Spleen (tissue), 11 donors: Measurements from ENCODE around the gene SUCO. TPM values are rescaled to one million over a fixed set of nuclear protein-coding genes. Genes with fewer than 3 reads are reported as not detected.

Source experiments
- DNase-seq: peaks from one replicate; pipeline ENCODE4 v3.0.0-alpha.2; 2020
- H3K27ac ChIP-seq, 8 donors: fragments of 200-600 bp; sonication (generic) in 7 of 8; 1 replicate in 4 of 8; 2 replicates in 4 of 8; pipeline versions ENCODE4 v1.5.0 to v1.8.0; 2016 to 2021; ENCODE audit warnings: inconsistent platforms in 4 of 8, mild to moderate bottlenecking in 4 of 8, moderate library complexity in 1 of 8
- H3K27me3 ChIP-seq, 7 donors: fragments of 200-600 bp; sonication (generic) in 6 of 7; replicated peaks in 1 of 7; 1 replicate in 4 of 7; 2 replicates in 3 of 7; pipeline versions ENCODE4 v1.5.0 to v1.8.0; 2016 to 2021; ENCODE audit warnings: inconsistent platforms in 3 of 7, mild to moderate bottlenecking in 1 of 7
- H3K36me3 ChIP-seq, 6 donors: fragments of 200-600 bp; sonication (generic) in 5 of 6; 1 replicate in 4 of 6; 2 replicates in 2 of 6; pipeline versions ENCODE4 v1.5.0 to v1.8.0; 2016 to 2021; ENCODE audit warnings: inconsistent platforms in 2 of 6
- H3K4me1 ChIP-seq, 6 donors: fragments of 200-600 bp; sonication (generic) in 5 of 6; 1 replicate in 3 of 6; 2 replicates in 3 of 6; pipeline versions ENCODE4 v1.5.0 to v1.8.0; 2016 to 2021; ENCODE audit warnings: inconsistent platforms in 3 of 6
- H3K4me3 ChIP-seq, 8 donors: fragments of 200-600 bp; sonication (generic) in 7 of 8; 1 replicate in 4 of 8; 2 replicates in 4 of 8; pipeline versions ENCODE4 v1.5.0 to v1.8.0; 2016 to 2021; ENCODE audit warnings: inconsistent platforms in 4 of 8, mild to moderate bottlenecking in 4 of 8, moderate library complexity in 2 of 8
- H3K9me3 ChIP-seq, 8 donors: fragments of 200-600 bp; sonication (generic) in 7 of 8; 1 replicate in 4 of 8; 2 replicates in 4 of 8; pipeline versions ENCODE4 v1.5.0 to v1.8.0; 2016 to 2021; ENCODE audit warnings: inconsistent platforms in 4 of 8
- CTCF ChIP-seq, 11 experiments: fragments of 200-600 bp in 7 of 11; fragments of 450-650 bp in 4 of 11; sonication (generic) in 4 of 11; IDR thresholded peaks in 8 of 11; conservative IDR thresholded peaks in 3 of 11; 1 replicate in 7 of 11; 2 replicates in 4 of 11; pipeline versions ENCODE4 v1.4.0 to v1.8.0; 2016 to 2021; ENCODE audit warnings: antibody characterized with exemption in 11 of 11, inconsistent platforms in 4 of 11, mild to moderate bottlenecking in 1 of 11
- POLR2A ChIP-seq, 3 donors: fragments of 450-650 bp; IDR thresholded peaks; one replicate each; pipeline ENCODE4 v1.5.1; 2017; ENCODE audit warnings: antibody characterized with exemption in 3 of 3, mild to moderate bottlenecking in 1 of 3
- POLR2AphosphoS5 ChIP-seq, 3 donors: sonication (generic); formaldehyde crosslinking; IDR thresholded peaks; one replicate each; pipeline ENCODE4 v1.5.1; 2017; ENCODE audit warnings: antibody characterized with exemption in 3 of 3
- WGBS, 5 donors: extraction: QIAGEN DNeasy Blood & Tissue Kit in 3 of 5; methylation state at CpG; one replicate each; pipeline versions ENCODE4 v1.1.5 to v1.1.7; 2013 to 2018; 5-methylcytosine and 5-hydroxymethylcytosine counted together
- intact Hi-C: fragments of 100-400 bp; cut with DNase I; formaldehyde crosslinking; loops from one replicate; pipeline ENCODE4 v1.15.0; 2023; ENCODE audit warnings: low total_unique reads
- polyA plus RNA-seq, 3 donors: library from polyadenylated mRNA; stranded (reverse); fragments of 200-250 nt; gene quantifications; one replicate each; pipeline ENCODE4 v1.2.1, GENCODE V29; 2013
- total RNA-seq, 7 donors: library from RNA; depleted of rRNA in 3 of 7; stranded (reverse); fragments of >200 nt in 3 of 7; fragmentation: NEBNext Ultra II Directional in 4 of 7; extraction: Animal tissue kit (Norgen Biotek cat#: 25700) in 4 of 7; gene quantifications; one replicate each; pipeline versions ENCODE4 v1.1.0 to v1.2.1, GENCODE V29; 2016 to 2021
- donor health status: healthy with polysubstance abuse.
- donor health status: DM: no; HTN: no; CAD: no; lungs with moderate emphysema.
- donor health status: DM: no; HTN: no; CAD: no.
- donor health status: Bipolar disorder and iron deficiency.
- donor health status: healthy.
- donor health status: DM: no; HTN: no; CAD: no.
- donor health status: DM: yes; HTN: yes; CAD: no.

SUCO gene
- total and polyA plus RNA-seq, 10 donors: 7.9 to 59.5 (median 39.5) TPM

- Histone ChIP-seq H3K9me3 (peaks cover 0 to 9% (median 0%) of the 10 kb centered on the region in 8 donors), H3K27ac (no peak overlapping the region), H3K4me1 (no peaks in the 10 kb centered on the region), H3K27me3 (no peaks in the 10 kb centered on the region), H3K4me3 (no peak overlapping the region), H3K36me3 (peaks cover 2 to 100% (median 47%) of the 10 kb centered on the region in 6 donors)
- no peak for TF ChIP-seq CTCF (IDR thresholded peaks at IDR 0.05 in 8 of 11, conservative IDR thresholded peaks at IDR 0.05 in 3 of 11)
- WGBS, 5 donors: 90 to 94% (median 94%) methylated on average over 3 of the region's 3 CpGs
- no peak for DNase-seq
- intact Hi-C loops: no loop called here
Measured at GRCh38 chr1:172599912-172600311, 67.0 kb downstream of the SUCO start.

DNA sequence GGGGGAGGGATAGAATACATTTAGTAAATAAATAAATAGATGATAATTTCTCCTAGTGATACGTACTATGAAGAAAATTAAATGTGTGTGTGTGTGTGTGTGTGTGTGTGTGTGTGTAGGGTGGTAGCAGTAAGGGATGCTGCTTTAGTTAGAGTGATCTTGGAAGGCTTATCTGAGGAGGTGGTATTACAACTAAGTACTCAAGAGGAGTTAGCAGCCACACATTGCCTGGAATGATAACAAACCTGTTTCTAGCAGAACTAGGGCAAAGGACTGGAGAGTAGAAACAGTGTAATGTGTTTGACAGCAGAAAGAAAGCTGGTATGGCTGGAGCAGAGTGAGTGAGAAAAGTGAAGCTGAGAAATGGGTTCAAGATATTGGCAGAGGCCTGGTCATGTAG, 67.7 kb downstream of the SUCO start:
- intact Hi-C loops: no loop called here
- Histone ChIP-seq H3K27me3 (no peaks in the 10 kb centered on the region), H3K27ac (no peak overlapping the region), H3K4me3 (no peak overlapping the region), H3K4me1 (no peaks in the 10 kb centered on the region), H3K9me3 (peaks cover 0 to 9% (median 0%) of the 10 kb centered on the region in 8 donors), H3K36me3 (peaks cover 2 to 100% (median 42%) of the 10 kb centered on the region in 6 donors)
- no peak for DNase-seq
- WGBS, 5 donors: 91 to 100% (median 95%) methylated on average over 1 of the region's 1 CpG
- TF ChIP-seq POLR2A (IDR thresholded peaks at IDR 0.05) (no peak), CTCF (IDR thresholded peaks at IDR 0.05 in 8 of 11, conservative IDR thresholded peaks at IDR 0.05 in 3 of 11) (no peak), POLR2AphosphoS5 (IDR thresholded peaks at IDR 0.05) (no peak)

- Histone ChIP-seq H3K9me3 (peaks cover 0 to 9% (median 0%) of the 10 kb centered on the region in 8 donors), H3K27ac (no peak overlapping the region), H3K4me3 (no peak overlapping the region), H3K36me3 (peaks cover 2 to 100% (median 37%) of the 10 kb centered on the region in 6 donors), H3K27me3 (no peaks in the 10 kb centered on the region), H3K4me1 (no peaks in the 10 kb centered on the region)
- peak; percentile 56 for DNase-seq
- WGBS, 5 donors: 91 to 97% (median 95%) methylated on average over 6 of the region's 6 CpGs
- intact Hi-C loops: no loop called here
- TF ChIP-seq POLR2AphosphoS5 (IDR thresholded peaks at IDR 0.05) (no peak), CTCF (IDR thresholded peaks at IDR 0.05 in 8 of 11, conservative IDR thresholded peaks at IDR 0.05 in 3 of 11) (no peak), POLR2A (IDR thresholded peaks at IDR 0.05) (no peak)
Measured at GRCh38 chr1:172601046-172601630, 68.2 kb downstream of the SUCO start.

- Histone ChIP-seq H3K27me3 (no peaks in the 10 kb centered on the region), H3K9me3 (no peaks in the 10 kb centered on the region), H3K4me1 (no peaks in the 10 kb centered on the region), H3K36me3 (peaks cover 0 to 93% (median 21%) of the 10 kb centered on the region in 6 donors), H3K27ac (no peak overlapping the region), H3K4me3 (no peak overlapping the region)
- intact Hi-C loops: no loop called here
- DNase-seq: no peak
- TF ChIP-seq POLR2AphosphoS5 (IDR thresholded peaks at IDR 0.05) (no peak), CTCF (IDR thresholded peaks at IDR 0.05 in 8 of 11, conservative IDR thresholded peaks at IDR 0.05 in 3 of 11) (no peak), POLR2A (IDR thresholded peaks at IDR 0.05) (no peak)
Measured at GRCh38 chr1:172602706-172603105, 69.8 kb downstream of the SUCO start.
